ENCODE measurements around the gene ASPA. TPM values are rescaled to one million over a fixed set of nuclear protein-coding genes. Genes with fewer than 3 reads are reported as not detected.

Gene ASPA
- total RNA-seq, 1 donor from 2014 or later: 0.06 TPM

- no peak for TF ChIP-seq CTCF (conservative IDR thresholded peaks at IDR 0.05; ENCODE audit: low read depth, low read length)
- DNase-seq (ENCODE audit: low read depth): no peak
- no peak overlapping the region for H3K4me3 ChIP-seq (ENCODE audit: low read depth, low read length)
These were observed 9.8 kb downstream of the ASPA start for GRCh38 chr17:3485481-3486068.

- H3K4me3 ChIP-seq (ENCODE audit: low read depth, low read length): no peak overlapping the region
- TF ChIP-seq CTCF (conservative IDR thresholded peaks at IDR 0.05; ENCODE audit: low read depth, low read length): no peak
- DNase-seq (ENCODE audit: low read depth): no peak
These were observed 21.3 kb downstream of the ASPA start for GRCh38 chr17:3497101-3497500.

GRCh38 chr17:3501344-3501743, 25.5 kb downstream of the ASPA start:
- no peak for TF ChIP-seq CTCF (conservative IDR thresholded peaks at IDR 0.05; ENCODE audit: low read depth, low read length)
- DNase-seq (ENCODE audit: low read depth): no peak
- H3K4me3 ChIP-seq (ENCODE audit: low read depth, low read length): no peak overlapping the region

- no peak for DNase-seq (ENCODE audit: low read depth)
- no peak for TF ChIP-seq CTCF (conservative IDR thresholded peaks at IDR 0.05; ENCODE audit: low read depth, low read length)
- H3K4me3 ChIP-seq (ENCODE audit: low read depth, low read length): no peak overlapping the region
These were observed 26.7 kb downstream of the ASPA start for GRCh38 chr17:3502466-3502865.

- no peak overlapping the region for H3K4me3 ChIP-seq (ENCODE audit: low read depth, low read length)
- no peak for TF ChIP-seq CTCF (conservative IDR thresholded peaks at IDR 0.05; ENCODE audit: low read depth, low read length)
- DNase-seq (ENCODE audit: low read depth): no peak
These were observed 27.5 kb downstream of the ASPA start for GRCh38 chr17:3503285-3503684.

- H3K4me3 ChIP-seq (ENCODE audit: low read depth, low read length): no peak overlapping the region
- no peak for TF ChIP-seq CTCF (conservative IDR thresholded peaks at IDR 0.05; ENCODE audit: low read depth, low read length)
- no peak for DNase-seq (ENCODE audit: low read depth)
These were observed 29.2 kb downstream of the ASPA start for GRCh38 chr17:3505008-3505407.

GRCh38 chr17:3506054-3506453, 30.3 kb downstream of the ASPA start:
- no peak overlapping the region for H3K4me3 ChIP-seq (ENCODE audit: low read depth, low read length)
- no peak for DNase-seq (ENCODE audit: low read depth)
- no peak for TF ChIP-seq CTCF (conservative IDR thresholded peaks at IDR 0.05; ENCODE audit: low read depth, low read length)

All from epithelial cell of proximal tubule (primary cell).